WTC11 (cell line): ENCODE results near the gene KRT8.

Source experiments
- CTCF ChIP-seq: fragments of 200-600 bp; IDR thresholded peaks from 2 replicates; pipeline ENCODE4 v1.8.0; 2022; ENCODE audit warnings: antibody characterized with exemption
- HMGA2 ChIP-seq: fragments of 250-450 bp; sonication (Bioruptor Pico); IDR thresholded peaks from 2 replicates; pipeline ENCODE4 v1.4.0; 2021; ENCODE audit warnings: mild to moderate bottlenecking, moderate library complexity
- JUN ChIP-seq: sonication (generic); formaldehyde crosslinking; IDR thresholded peaks from 2 replicates; pipeline ENCODE4 v1.8.0; 2023; ENCODE audit warnings: mild to moderate bottlenecking, missing genetic modification reagents
- MAX ChIP-seq: sonication (generic); formaldehyde crosslinking; IDR thresholded peaks from 2 replicates; pipeline ENCODE4 v1.8.0; 2022; ENCODE audit warnings: mild to moderate bottlenecking, missing genetic modification reagents
- RELA ChIP-seq: sonication (generic); formaldehyde crosslinking; IDR thresholded peaks from 2 replicates; pipeline ENCODE4 v1.8.1; 2022; ENCODE audit warnings: missing genetic modification reagents, mild to moderate bottlenecking, borderline replicate concordance
- ZNF138 ChIP-seq: sonication (generic); formaldehyde crosslinking; conservative IDR thresholded peaks from 2 replicates; pipeline ENCODE4 v1.8.1; 2022; ENCODE audit warnings: mild to moderate bottlenecking, moderate library complexity, missing genetic modification reagents
- ZNF423 ChIP-seq: fragments of 250-450 bp; sonication (Bioruptor Pico); IDR thresholded peaks from 2 replicates; pipeline ENCODE4 v2.1.2; 2022; ENCODE audit warnings: mild to moderate bottlenecking, moderate library complexity

- TF ChIP-seq HMGA2 (CRISPR knock-in tag): no peak
- TF ChIP-seq MAX (CRISPR knock-in tag): no peak
- TF ChIP-seq CTCF: no peak
- TF ChIP-seq ZNF423: no peak
- no peak for TF ChIP-seq ZNF138 (CRISPR knock-in tag)
- no peak for TF ChIP-seq JUN (CRISPR knock-in tag)
- TF ChIP-seq RELA: no peak
These were observed 46.2 kb upstream of the KRT8 start for GRCh38 chr12:52951126-52951525.
